KMS-11 (cell line): ENCODE measurements around the gene ADD3.

Source experiments
- H2AFZ ChIP-seq: fragments of 200-600 bp; sonication (generic); 2 replicates; pipeline ENCODE4 v1.6.1; 2016; ENCODE audit warnings: antibody characterized with exemption, mixed run types, low read depth
- H3K27ac ChIP-seq: fragments of 200-600 bp; sonication (generic); 2 replicates; pipeline ENCODE4 v1.6.1; 2016; ENCODE audit warnings: mild to moderate bottlenecking, mixed run types
- H3K27me3 ChIP-seq: fragments of 200-600 bp; sonication (generic); 2 replicates; pipeline ENCODE4 v1.6.1; 2017; ENCODE audit warnings: mild to moderate bottlenecking, low read depth, mixed run types, moderate library complexity; ENCODE audit not compliant: insufficient read depth
- H3K36me3 ChIP-seq: fragments of 200-600 bp; sonication (generic); 2 replicates; pipeline ENCODE4 v1.6.1; 2017; ENCODE audit warnings: mild to moderate bottlenecking, mixed run types; ENCODE audit not compliant: insufficient read depth
- H3K4me1 ChIP-seq: fragments of 200-600 bp; sonication (generic); 2 replicates; pipeline ENCODE4 v1.6.1; 2016; ENCODE audit warnings: mild to moderate bottlenecking, low read depth, mixed run types; ENCODE audit not compliant: poor library complexity, severe bottlenecking
- H3K4me2 ChIP-seq: fragments of 200-600 bp; sonication (generic); 2 replicates; pipeline ENCODE4 v1.7.0; 2016; ENCODE audit warnings: mild to moderate bottlenecking, mixed run types
- H3K4me3 ChIP-seq: fragments of 200-600 bp; sonication (generic); IDR thresholded peaks from 2 replicates; pipeline ENCODE4 v1.6.1; 2017; ENCODE audit warnings: low read depth, low read length, mixed read lengths; ENCODE audit not compliant: insufficient read depth
- H3K79me2 ChIP-seq: fragments of 200-600 bp; sonication (generic); 2 replicates; pipeline ENCODE4 v1.6.1; 2016; ENCODE audit warnings: low read depth, mixed run types; ENCODE audit not compliant: insufficient read depth
- H3K9ac ChIP-seq: fragments of 200-600 bp; sonication (generic); 2 replicates; pipeline ENCODE4 v1.6.1; 2016; ENCODE audit warnings: mild to moderate bottlenecking, mixed run types
- H4K20me1 ChIP-seq: fragments of 200-600 bp; sonication (generic); 2 replicates; pipeline ENCODE4 v1.6.1; 2016; ENCODE audit warnings: mild to moderate bottlenecking, mixed run types; ENCODE audit not compliant: insufficient read depth
- CTCF ChIP-seq: fragments of 200-600 bp; sonication (generic); conservative IDR thresholded peaks from 2 replicates; pipeline ENCODE4 v1.6.1; 2017; ENCODE audit warnings: low read depth, mild to moderate bottlenecking, antibody characterized with exemption, low read length, moderate library complexity, mixed read lengths

The ADD3 gene

GRCh38 chr10:109966961-109967738, 40.6 kb upstream of the ADD3 start:
- no peak overlapping the region for H3K4me3 ChIP-seq
- no peak for TF ChIP-seq CTCF
- H3K36me3 ChIP-seq = no peaks in the 10 kb centered on the region
- no peaks in the 10 kb centered on the region for H4K20me1 ChIP-seq
- H3K79me2 ChIP-seq = no peaks in the 10 kb centered on the region
- H3K4me2 ChIP-seq = no peak overlapping the region
- no peak overlapping the region for H3K27ac ChIP-seq
- H3K9ac ChIP-seq = no peak overlapping the region
- peaks cover 6% of the 10 kb centered on the region for H3K4me1 ChIP-seq
- H2AFZ ChIP-seq = no peak overlapping the region
- H3K27me3 ChIP-seq = no peaks in the 10 kb centered on the region

- TF ChIP-seq CTCF = no peak
- Histone ChIP-seq H3K27me3 (no peaks in the 10 kb centered on the region), H3K4me2 (no peak overlapping the region), H2AFZ (no peak overlapping the region), H3K27ac (no peak overlapping the region), H4K20me1 (no peaks in the 10 kb centered on the region), H3K9ac (no peak overlapping the region), H3K4me1 (peaks cover 6% of the 10 kb centered on the region), H3K4me3 (no peak overlapping the region), H3K79me2 (no peaks in the 10 kb centered on the region), H3K36me3 (no peaks in the 10 kb centered on the region)
Observed at GRCh38 chr10:109967739-109968088, 40.1 kb upstream of the ADD3 start.

- Histone ChIP-seq H4K20me1 (no peaks in the 10 kb centered on the region), H3K4me2 (no peak overlapping the region), H3K79me2 (no peaks in the 10 kb centered on the region), H3K4me1 (no peaks in the 10 kb centered on the region), H2AFZ (no peak overlapping the region), H3K27me3 (no peaks in the 10 kb centered on the region), H3K9ac (no peak overlapping the region), H3K4me3 (no peak overlapping the region), H3K36me3 (no peaks in the 10 kb centered on the region), H3K27ac (no peak overlapping the region)
- no peak for TF ChIP-seq CTCF
Observed at GRCh38 chr10:109968953-109969759, 38.6 kb upstream of the ADD3 start.

GRCh38 chr10:109969760-109970346, 37.9 kb upstream of the ADD3 start:
- no peaks in the 10 kb centered on the region for H3K79me2 ChIP-seq
- no peaks in the 10 kb centered on the region for H4K20me1 ChIP-seq
- TF ChIP-seq CTCF = no peak
- no peak overlapping the region for H3K4me3 ChIP-seq
- no peak overlapping the region for H3K4me2 ChIP-seq
- no peak overlapping the region for H3K27ac ChIP-seq
- H3K9ac ChIP-seq = no peak overlapping the region
- no peaks in the 10 kb centered on the region for H3K27me3 ChIP-seq
- no peaks in the 10 kb centered on the region for H3K4me1 ChIP-seq
- H3K36me3 ChIP-seq = no peaks in the 10 kb centered on the region
- no peak overlapping the region for H2AFZ ChIP-seq
